Dermis microvascular lymphatic vessel endothelial cell (primary cell): ENCODE measurements around the gene SHROOM3. TPM values are rescaled to one million over a fixed set of nuclear protein-coding genes. Genes with fewer than 3 reads are reported as not detected.

ENCODE experiments used
- DNase-seq, 2 donors: peaks; one replicate each; pipeline versions ENCODE4 v3.0.0 to v3.0.0-alpha.2; 2010; ENCODE audit warnings: low read depth in 2 of 2
- total RNA-seq: library from RNA; depleted of rRNA; stranded (reverse); fragments of >200 nt; gene quantifications from 2 replicates; pipeline ENCODE4 v1.2.1, GENCODE V29; 2014

The SHROOM3 gene
- total RNA-seq, 1 donor from 2014 or later, result 0.13 TPM

DNA sequence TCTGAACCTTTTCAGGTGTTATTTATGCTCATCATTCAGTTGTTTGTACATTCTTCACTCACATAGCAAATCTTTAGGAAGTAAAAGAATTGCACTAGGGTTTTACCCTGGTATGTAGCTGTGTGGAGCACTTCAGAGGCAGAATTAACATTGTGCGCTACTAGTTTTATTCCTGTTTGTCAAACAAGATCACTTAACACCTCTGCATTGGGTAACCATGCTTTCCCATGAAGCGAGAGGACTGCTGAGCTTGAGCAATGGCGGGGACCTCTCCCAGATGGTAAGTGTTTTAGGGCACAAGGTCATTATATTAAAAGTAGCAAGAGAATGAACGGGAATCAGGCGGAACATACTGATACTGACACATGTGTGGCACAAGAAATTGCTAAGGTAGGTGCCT is 59.2 kb downstream of the SHROOM3 start:
- DNase-seq, result no peak

DNA sequence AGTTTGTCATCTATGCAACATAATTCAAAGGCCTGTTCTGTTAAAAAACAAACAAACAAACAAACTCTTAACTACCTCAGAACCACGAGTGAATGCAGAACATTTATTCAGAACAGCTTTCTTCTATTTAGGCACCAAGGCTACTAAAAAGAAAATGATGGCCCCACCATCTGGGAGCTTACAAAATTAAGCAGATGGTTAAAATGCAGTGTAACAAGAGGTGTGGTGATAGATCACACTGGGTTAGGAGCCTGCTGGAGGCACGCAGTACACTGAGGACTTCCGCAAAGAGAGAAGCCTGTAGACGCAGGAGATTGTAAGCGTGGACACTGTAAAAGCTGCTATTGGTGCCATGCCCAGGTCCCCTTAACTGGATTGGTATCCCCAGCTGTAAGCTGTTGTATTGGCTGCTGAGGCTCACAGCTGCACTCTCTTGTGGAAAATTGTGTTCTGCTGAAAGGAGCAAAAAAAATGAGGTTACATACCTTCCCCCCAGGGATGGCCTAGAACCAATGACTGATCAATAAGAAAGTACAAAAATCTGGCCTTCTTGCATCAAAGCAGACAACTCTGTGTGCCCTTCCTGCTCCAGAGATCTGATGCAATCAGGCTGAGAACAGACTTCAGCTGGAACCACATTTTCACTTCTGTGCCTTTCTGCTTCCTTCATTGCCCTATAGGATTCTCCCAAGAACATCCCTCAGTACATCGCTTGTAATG is 60.0 kb downstream of the SHROOM3 start:
- no peak for DNase-seq

DNA sequence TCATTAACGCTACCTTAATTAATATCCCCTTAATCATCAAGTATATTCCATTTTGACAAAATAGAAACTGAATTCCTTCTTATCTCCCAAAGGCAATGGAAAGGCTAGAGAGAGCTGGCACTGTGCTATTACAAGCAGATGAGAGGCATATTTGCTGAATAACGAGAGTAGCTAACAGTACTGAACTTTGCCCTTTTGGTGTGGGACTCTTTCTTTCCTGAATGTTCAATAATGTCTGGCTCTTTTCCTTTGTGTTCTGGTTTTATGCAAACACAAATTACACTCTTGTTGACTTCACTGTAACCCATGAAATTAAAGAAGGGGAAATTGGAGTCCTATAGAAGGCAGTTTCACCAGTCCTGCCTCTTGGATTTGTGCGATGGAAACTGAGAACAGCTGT is 63.5 kb downstream of the SHROOM3 start:
- no peak for DNase-seq

DNA sequence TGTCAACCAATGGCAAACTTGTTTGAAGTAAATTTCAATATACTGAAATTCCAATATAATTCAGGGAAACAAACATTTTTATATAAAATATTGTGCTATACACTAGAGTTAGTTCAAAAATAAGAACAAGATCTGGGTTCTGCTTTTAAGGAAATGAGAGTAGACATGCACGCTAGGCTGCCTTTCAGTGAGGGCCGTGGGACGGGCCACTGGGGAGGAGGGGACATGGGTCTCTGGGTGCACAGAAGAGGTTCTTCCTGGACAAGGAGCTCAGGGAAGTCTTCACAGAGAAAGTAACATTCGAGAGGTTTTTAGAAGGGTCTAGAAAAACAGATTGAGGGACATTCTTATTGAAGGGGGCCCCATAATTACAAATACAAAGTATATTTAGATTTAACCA is 64.4 kb downstream of the SHROOM3 start:
- no peak for DNase-seq

DNA sequence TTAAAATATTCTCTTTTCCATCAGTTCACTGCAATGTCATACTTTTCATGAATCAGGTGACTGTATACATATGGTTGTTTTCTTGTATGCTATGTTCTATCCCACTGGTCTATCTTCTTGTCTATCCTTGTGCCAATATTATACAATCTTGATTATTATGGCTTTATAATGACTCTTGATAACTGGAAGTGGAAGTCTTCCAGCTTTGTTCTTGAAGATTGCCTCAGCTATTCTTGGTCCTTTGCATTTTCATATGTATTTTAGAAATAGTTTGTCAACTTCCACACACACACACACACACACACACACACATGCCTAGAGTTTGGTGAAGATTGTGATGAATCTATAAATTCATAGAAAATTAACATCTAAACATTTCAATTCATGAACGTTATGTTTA is 67.9 kb downstream of the SHROOM3 start:
- no peak for DNase-seq

DNA sequence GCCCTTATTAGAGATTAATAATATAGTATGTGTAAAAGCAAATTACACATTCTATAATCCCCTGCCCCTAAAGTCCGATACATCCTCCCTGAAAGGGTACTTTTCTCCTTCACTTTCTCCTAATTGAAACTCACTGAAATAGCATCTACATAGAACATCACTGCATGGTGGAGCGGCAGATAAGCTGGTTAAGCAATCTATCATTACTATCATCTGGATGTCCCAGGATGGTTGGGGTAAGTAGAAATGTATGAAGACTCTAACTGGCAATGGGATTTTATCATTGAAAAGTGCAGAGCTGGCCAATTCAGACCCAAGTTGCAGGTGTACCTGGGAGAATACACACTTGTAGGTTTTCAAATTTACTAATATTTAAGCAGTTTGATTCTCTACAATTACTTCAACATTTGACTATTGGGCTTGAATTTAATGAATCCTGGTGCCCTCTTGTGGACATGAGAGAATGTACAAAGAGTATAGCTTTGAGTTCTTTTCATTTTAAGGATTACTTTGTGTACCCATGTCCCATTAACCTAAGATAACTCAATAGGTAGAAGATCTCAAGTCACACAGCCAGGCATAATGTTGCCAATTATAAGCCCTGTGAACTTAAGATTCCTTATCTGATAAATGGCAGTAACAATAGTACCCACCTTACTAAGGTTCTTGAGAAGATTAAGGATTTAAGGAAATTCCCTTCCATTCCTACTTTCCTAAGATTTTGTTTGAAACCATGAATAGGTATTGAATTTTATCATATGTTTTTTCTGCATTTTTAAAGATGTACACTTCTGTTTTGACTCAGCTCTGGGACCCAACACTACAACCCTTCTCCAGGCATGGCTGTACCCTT is 69.8 kb downstream of the SHROOM3 start:
- DNase-seq, result peak; percentile 29 to 55

DNA sequence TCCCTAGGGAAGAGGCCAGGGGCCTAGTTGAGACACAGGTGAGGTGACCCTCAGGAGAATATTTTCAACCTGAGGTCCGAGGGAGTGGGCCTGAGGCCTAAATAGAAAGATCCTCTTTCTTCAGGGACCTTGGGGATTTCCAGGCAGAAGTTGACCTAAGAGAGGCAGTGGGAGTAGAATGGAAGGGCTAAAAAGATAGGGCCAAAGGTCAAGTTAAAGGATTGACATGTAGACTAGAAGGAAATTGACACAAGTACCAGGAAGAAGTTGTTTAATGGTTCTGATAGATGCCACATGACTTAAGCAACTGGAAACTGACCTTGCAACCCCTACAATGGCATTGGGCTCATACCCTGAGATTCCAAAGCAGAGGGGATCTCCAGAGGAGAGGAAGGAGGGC is 76.9 kb downstream of the SHROOM3 start:
- DNase-seq, result no peak

DNA sequence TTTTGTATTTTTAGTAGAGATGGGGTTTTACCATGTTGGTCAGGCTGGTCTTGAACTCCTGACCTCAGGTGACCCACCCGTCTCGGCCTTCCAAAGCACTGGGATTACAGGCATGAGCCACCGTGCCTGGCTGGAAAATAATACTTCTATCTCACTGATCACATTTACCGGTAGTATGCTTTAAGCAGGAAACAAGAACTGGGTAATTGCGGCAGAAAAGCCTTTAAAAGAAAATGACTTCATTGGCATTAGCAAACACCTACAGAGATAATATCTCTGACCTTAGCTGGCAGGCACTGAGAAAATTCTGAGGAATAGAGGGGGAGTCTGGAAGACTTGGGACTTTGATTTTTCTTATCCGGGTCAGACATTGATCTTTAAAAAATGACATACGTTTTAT is 78.5 kb downstream of the SHROOM3 start:
- DNase-seq, result no peak

DNA sequence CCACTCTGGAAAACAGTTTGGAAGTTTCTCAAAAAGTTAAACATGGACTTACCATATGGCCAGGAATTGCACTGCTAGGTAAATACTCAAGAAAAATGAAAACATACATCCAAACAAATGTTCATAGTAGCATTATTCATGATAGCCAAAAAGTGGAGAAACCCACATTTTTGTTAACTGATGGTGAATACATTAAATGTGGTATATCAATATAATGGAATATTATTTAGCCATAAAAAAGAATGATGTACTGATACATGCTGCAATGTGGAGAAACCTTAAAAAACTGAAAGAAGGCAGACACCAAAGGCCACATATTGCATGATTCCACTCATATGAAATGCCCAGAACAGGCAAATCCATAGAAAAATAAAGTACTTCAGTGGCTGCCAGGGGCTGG is 79.1 kb downstream of the SHROOM3 start:
- no peak for DNase-seq

DNA sequence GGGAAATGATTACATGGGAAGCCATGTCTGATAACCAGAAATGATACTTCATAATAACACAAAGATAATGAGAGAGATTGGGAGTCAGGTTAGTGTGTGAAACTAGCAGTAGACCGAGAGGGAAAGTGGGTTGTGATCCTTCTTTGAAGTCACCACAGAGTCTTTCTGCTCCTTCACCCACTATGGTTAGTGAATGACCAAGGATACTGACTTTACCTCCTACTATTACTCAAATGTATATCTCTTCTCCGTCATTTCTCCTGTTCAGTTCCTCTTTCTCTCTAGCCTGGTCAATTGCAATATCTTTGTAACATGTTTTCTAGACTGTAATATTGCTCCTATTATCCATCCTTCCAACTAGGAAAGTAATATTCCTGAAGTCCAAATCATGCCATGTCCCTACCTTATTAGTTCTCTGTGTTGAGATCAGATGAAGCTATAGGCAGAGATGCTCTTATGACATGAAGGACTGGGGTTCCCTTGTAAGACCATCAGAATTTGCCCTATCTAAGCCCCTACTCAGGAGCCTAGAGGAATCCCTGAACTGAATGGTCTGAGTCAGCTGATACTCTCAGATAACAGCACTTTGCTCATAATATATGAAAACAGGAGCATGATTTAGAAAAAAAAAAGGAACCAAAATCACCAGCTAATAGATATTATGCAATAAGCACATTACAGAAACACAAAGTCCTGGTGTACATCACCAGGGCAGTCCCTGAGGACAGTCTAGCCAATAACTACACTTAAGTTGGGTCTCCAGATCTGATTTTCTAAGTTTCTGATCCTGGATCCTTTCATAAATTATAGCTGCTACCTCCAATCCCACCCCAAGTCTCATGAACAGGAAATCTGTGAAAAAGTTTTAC is 81.2 kb downstream of the SHROOM3 start:
- DNase-seq, result no peak

DNA sequence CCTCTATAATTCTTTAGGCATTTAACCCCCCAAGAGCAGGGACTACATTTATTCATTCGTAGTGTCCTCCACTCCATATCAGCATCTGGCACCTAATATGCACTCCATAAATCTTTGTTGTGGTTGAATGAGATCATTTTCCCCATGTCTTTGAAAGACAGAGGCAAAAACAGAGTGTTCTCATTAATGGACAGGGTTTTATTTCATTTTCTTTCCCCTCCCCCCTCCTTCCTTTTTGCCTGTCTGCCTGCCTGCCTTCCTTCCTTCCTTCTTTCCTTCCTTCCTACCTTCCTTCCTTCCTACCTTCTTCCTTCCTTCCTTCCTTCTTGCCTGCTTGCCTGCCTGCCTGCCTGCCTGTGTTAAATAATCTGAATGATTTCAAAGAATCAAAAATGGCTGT is 83.2 kb downstream of the SHROOM3 start:
- no peak for DNase-seq

DNA sequence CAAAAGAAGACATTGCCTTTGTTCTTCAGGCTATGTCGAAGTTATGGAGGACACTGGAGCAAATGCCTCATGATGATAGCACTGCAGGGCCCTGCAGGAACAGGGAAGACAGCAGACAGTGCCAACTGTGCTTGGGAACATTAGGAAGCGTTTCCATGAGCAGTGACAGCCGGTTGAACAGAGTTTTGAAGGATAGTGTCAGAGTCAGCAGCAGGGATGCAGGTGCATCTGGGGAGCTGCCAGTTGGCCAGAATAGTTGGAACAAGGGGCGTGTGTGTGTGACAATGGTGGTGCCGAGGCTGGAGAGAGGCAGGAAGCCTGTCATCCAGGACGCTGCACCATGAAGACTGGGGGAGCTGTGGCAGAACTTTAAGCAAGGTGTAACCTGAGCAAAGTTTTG is 88.6 kb downstream of the SHROOM3 start:
- no peak for DNase-seq

DNA sequence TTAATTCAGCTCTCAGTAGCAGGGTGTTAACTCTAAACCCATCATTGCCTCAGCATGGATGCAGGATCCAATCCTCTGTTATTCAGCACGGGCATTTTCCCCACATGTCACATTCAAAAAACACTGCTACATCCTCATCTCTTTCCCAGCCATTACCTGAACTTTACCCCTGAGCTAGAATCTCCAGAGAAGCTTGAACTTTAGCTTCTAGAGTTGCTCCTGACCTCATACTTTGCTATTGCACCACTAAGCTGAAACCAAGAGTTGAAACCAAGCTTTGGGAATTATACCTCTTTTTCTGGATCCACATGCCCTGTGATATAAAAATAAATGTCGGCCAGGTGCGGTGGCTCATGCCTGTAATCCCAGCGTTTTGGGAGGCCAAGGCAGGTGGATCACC is 90.7 kb downstream of the SHROOM3 start:
- no peak for DNase-seq

DNA sequence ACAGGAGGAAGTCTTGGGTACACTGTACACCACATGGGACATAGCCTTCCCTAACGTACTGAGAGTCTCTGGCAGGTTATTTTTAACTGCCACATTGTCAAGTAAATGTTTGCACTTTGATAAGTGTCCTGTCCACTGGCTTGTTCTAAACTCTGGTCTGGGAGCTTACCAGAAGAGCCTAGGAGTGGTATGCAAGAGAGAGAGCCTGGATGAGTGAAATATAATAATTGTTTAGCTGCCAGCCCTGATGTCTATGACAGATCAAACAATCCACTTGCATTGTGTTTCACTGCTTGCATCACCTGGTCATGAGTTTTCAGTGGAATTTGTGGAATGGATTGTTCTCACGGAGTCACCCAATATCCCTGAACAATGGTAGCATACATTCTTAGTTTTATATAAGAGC is 91.6 kb downstream of the SHROOM3 start:
- peak in 1 of 2 donors; percentile 7 for DNase-seq

DNA sequence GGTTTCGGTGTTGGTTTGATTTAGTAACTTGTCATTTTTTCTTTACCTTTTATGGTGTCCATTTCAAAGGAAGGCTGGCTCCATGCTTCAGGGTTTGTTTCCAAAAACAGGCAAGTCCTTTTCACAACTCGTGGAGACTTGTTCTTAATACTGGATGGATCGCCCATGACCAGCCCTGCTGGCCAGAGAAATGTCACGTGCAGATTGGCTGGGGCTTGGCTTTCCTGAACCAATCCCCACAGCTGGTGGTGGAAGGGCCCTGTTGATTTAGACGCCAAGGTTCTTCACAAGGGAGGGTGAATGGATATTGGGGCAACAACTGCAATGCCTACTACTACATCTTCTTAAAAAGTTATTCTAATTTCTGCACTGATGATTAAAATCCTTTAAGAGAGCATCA is 92.6 kb downstream of the SHROOM3 start:
- DNase-seq, result no peak

DNA sequence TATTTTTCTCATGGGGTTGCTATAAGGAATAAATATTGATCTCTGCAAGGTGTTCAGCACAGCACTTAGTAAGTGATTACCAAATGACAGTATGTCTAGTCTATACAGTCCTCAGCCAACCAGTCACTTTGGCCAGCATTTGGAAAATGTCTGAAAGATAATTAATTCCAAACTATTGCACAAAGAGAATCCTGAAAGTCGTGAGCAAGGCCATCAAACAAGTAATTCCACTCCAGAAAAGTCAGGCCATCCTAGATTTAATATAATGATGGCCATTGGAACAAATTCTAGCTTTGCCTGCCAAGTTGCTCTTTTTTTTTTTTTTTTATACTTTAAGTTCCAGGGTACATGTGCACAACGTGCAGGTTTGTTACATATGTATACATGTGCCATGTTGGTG is 96.6 kb downstream of the SHROOM3 start:
- no peak for DNase-seq

DNA sequence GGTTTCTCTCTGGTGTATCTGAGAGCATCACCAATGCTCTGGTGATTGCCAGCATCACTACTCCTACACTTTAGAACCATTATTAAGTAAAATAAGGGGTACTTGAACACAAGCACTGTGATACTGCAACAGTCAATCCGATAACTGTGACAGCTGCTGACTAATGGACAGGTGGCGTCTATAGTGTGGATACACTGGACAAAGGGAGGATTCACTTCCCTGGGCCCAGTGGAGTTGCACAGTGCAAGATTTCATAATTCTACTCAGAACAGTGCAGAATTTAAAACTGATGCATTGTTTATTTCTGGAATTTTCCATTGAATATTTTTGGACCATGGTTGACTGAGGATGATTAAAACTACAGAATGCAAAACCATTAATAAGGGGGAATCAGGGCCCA is 97.8 kb downstream of the SHROOM3 start:
- DNase-seq, result no peak

DNA sequence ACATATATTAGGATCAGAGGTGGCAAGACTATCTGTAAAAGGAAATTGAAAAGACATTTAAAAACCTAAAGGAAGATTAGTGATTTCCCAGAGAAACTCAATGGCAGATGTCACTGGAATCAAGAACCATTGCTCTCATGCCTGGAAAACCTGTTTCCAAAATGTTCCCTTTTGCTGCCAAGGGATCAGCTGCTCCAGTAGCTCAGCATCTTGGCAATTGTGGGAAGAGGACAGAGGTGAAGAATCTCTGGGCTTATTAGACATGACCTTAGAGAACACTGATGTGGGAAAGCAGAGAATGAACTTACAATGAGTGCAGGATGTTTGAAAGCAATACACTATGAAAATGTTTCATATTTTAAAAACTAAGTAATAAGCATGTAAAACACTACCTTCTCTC is 98.3 kb downstream of the SHROOM3 start:
- DNase-seq, result no peak

DNA sequence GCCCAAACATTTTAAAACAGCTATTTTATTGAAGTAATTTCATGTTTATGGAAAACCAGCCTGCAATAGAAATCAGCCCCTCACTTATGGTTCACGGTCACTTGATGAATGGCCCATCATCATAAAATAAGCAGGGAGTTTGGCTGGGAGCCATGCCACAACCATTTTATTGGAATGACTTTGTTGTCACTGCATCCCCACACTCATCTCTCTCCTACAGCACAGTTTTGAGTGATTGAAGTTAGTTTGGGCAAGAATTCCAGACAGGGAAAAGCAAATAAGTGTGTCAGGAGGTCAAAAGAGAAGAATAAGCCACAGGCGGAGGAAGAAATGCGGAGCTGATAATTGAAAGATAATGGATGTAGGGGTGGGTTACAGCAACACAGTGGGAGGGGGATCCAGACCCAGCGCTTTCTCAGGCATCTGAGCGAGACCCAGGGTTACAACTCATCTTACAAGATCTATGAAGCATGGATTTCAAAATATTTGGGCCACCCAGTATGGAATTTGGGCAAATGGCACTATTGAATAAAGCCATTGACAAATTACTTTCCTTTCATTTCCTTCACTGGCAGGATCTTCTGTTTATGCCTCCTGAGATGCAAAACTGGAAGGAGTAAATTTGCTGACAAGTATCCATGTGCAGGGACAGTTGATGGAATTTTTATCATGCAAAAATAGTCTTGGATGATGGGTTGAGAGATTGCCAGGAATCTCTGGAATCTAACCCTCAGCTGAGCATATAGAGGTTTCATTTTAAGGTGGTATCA is 100.8 kb downstream of the SHROOM3 start:
- no peak for DNase-seq

DNA sequence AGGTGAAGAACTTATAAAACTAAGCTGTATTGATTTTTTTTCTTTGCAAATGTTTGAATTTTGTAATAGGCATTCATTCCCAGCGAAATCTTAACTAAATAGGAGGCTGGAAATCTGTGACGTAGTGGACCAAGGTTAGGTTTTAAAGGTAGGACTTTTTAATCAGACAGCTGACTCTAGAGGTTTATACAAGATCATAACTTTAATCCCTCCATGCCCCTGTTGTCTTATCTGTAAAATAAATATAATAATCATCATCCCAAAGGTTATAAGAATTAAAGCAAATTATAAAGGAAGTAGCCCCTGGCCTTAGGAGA is 101.3 kb downstream of the SHROOM3 start:
- no peak for DNase-seq

DNA sequence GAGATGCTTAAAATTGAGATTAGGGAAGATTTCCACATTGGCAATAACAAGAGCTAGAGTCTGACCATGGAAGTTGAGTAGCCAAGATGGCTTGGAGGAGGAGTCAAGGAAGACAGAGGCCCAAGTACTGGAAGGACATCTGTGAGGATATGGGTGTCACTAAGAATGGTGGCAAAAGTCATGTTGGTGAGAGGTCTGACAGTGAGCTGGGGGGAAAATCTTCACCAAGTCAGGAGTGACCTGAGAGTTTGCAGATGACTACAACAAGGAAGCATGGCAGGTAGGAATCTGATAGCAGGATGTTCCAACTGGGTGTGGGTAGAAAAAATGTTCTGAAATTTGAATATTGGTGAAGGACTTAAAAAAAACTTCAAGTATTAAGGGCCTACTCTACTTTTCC is 103.3 kb downstream of the SHROOM3 start:
- no peak for DNase-seq

DNA sequence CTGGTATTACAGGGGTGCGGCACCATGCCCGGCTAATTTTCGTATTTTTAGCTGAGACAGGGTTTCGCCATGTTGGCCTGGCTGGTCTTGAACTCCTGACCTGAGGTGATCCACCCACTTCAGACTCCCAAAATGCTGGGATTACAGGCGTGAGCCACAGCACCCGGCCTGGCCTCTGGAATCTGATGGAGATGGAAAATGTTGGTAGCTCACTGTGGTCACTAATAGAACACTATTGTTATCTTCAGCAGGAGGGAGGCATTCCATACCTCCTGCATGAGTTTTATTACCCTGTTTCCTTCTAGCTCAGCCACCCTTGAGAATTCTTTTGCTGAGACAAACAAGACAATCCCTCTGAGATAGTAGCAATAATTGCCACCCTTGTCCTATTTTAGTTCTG is 105.0 kb downstream of the SHROOM3 start:
- no peak for DNase-seq
